Omental fat pad (tissue), 4 donors: Measurements from ENCODE around the gene SLC17A3. TPM values are rescaled to one million over a fixed set of nuclear protein-coding genes. Genes with fewer than 3 reads are reported as not detected.

ENCODE experiments used
- ATAC-seq: fragments of 150-250 bp; one replicate; pipeline ENCODE4 v1.9.1; 2016; ENCODE audit warnings: mild to moderate bottlenecking, moderate library complexity; ENCODE audit not compliant: low FRiP score
- DNase-seq: peaks from one replicate; pipeline ENCODE4 v3.0.0-alpha.2; 2019; ENCODE audit warnings: low spot score
- CTCF ChIP-seq, 3 donors: fragments of 450-650 bp; IDR thresholded peaks; one replicate each; pipeline ENCODE4 v1.5.1; 2016 to 2017; ENCODE audit warnings: antibody characterized with exemption in 3 of 3, mild to moderate bottlenecking in 3 of 3, moderate library complexity in 2 of 3
- total RNA-seq, 4 donors: library from RNA; depleted of rRNA; stranded (reverse); fragments of >200 nt; gene quantifications; one replicate each; pipeline ENCODE4 v1.1.0, GENCODE V29; 2016

SLC17A3 gene
- total RNA-seq, 4 donors from 2014 or later = not detected

GRCh38 chr6:25882051-25882496 is 8.0 kb upstream of the SLC17A3 start:
- DNase-seq (no peak), ATAC-seq (no peak)

GRCh38 chr6:25880601-25881000 is 6.6 kb upstream of the SLC17A3 start:
- DNase-seq (no peak), ATAC-seq (no peak)
- TF ChIP-seq CTCF (IDR thresholded peaks at IDR 0.05) = no peak

More at GRCh38 chr6:25882051-25882496, 8.0 kb upstream of the SLC17A3 start:
- TF ChIP-seq CTCF (IDR thresholded peaks at IDR 0.05) = no peak

GRCh38 chr6:25878721-25879322 is 4.8 kb upstream of the SLC17A3 start:
- no peak for TF ChIP-seq CTCF (IDR thresholded peaks at IDR 0.05)
- DNase-seq = no peak
- ATAC-seq = no peak

- no peak for TF ChIP-seq CTCF (IDR thresholded peaks at IDR 0.05)
- ATAC-seq (no peak), DNase-seq (no peak)
Measured at GRCh38 chr6:25875926-25876602, 2.0 kb upstream of the SLC17A3 start.

- DNase-seq (no peak), ATAC-seq (no peak)
- no peak for TF ChIP-seq CTCF (IDR thresholded peaks at IDR 0.05)
Measured at GRCh38 chr6:25875563-25875905, 1.5 kb upstream of the SLC17A3 start.

- DNase-seq (no peak), ATAC-seq (no peak)
- no peak for TF ChIP-seq CTCF (IDR thresholded peaks at IDR 0.05)
Measured at GRCh38 chr6:25874822-25875562, 949 bp upstream of the SLC17A3 start.
